Effector memory CD4-positive, alpha-beta T cell (primary cell): ENCODE data around the gene MYO10.

Experiments used
- DNase-seq, 3 donors: peaks; one replicate each; pipeline ENCODE4 v3.0.0-alpha.2; 2020
- H3K27ac ChIP-seq: 2 replicates; pipeline ENCODE4 v1.7.0; 2013; ENCODE audit warnings: mild to moderate bottlenecking, low read length, moderate library complexity; ENCODE audit not compliant: insufficient read depth, poor library complexity, severe bottlenecking
- H3K27me3 ChIP-seq: replicated peaks from 2 replicates; pipeline ENCODE4 v1.7.0; 2013; ENCODE audit warnings: mild to moderate bottlenecking, low read length; ENCODE audit not compliant: insufficient read depth, control insufficient read depth, poor library complexity, severe bottlenecking
- H3K36me3 ChIP-seq: 2 replicates; pipeline ENCODE4 v1.7.0; 2013; ENCODE audit warnings: mild to moderate bottlenecking, low read length, moderate library complexity; ENCODE audit not compliant: control insufficient read depth, insufficient read depth
- H3K4me1 ChIP-seq: 2 replicates; pipeline ENCODE4 v1.7.0; 2013; ENCODE audit warnings: low read length, mild to moderate bottlenecking; ENCODE audit not compliant: control insufficient read depth, insufficient read depth, poor library complexity, severe bottlenecking
- H3K4me3 ChIP-seq: 2 replicates; pipeline ENCODE4 v1.7.0; 2013; ENCODE audit warnings: low read length, low read depth, mild to moderate bottlenecking; ENCODE audit not compliant: insufficient read depth, poor library complexity, severe bottlenecking
- H3K9me3 ChIP-seq: 2 replicates; pipeline ENCODE4 v1.7.0; 2013; ENCODE audit warnings: mild to moderate bottlenecking, low read length, moderate library complexity; ENCODE audit not compliant: control insufficient read depth

Gene MYO10

DNA sequence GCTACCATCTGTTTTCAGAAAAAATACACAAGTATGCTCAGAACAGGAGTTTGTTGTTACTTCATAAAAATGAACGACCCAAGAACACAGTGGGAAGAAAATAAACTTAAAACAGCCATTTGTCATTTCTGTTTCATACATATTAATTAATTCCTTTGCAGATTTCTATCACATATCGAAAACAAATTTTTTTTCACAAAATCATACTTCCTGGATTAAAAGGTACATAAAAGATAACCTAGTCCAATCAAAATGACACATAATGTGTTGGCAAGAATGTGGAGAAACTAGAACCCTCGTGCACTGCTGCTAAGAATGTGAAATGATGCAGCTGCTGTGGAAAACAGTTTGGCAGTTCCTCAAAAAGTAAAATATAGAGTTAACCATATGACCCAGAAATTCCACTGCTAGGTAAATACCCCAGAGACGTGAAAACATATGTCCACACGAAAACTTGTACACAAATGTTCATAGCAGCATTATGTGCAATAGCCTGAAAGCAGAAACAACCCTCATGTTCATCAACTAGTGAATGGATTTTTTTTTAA lies 46.0 kb downstream of the MYO10 start:
- Histone ChIP-seq H3K27me3 (no peaks in the 10 kb centered on the region), H3K9me3 (no peaks in the 10 kb centered on the region), H3K4me1 (no peaks in the 10 kb centered on the region), H3K27ac (no peak overlapping the region), H3K36me3 (no peaks in the 10 kb centered on the region), H3K4me3 (no peak overlapping the region)
- no peak for DNase-seq

DNA sequence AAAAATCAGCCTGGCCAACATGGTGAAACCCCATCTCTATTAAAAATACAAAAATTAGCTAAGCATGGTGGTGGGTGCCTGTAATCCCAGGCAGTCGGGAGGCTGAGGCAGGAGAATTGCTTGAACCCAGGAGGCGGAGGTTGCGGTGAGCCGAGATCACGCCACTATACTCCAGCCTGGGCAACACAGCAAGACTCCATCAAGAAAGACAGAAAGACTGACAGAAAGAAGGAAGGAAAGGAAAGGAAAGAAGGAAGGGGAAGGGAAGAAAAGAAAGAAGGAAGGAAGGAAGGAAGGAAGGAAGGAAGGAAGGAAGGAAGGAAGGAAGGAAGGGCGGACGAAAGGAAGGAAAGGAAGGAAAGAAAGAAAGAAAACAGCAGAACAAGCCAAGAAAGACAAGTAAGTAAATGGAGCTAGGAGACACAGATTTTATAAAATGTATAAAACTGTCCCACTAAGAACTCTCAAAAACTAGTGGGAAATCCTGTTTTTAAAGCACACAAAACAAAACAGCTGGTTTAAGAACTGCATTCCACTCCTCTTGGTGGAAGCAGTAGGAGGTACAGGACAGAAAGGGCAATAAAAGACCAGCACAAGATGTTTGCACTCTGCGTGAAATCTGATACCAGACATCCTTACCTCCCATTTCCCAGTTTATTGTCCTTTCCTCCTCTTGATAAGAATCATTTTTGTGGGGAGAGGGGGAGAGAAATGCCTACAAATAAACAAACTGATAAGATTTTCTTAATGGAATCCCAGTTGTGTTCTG lies 46.7 kb downstream of the MYO10 start:
- Histone ChIP-seq H3K27me3 (no peaks in the 10 kb centered on the region), H3K27ac (no peak overlapping the region), H3K4me3 (no peak overlapping the region), H3K9me3 (no peaks in the 10 kb centered on the region), H3K36me3 (no peaks in the 10 kb centered on the region), H3K4me1 (no peaks in the 10 kb centered on the region)
- no peak for DNase-seq

DNA sequence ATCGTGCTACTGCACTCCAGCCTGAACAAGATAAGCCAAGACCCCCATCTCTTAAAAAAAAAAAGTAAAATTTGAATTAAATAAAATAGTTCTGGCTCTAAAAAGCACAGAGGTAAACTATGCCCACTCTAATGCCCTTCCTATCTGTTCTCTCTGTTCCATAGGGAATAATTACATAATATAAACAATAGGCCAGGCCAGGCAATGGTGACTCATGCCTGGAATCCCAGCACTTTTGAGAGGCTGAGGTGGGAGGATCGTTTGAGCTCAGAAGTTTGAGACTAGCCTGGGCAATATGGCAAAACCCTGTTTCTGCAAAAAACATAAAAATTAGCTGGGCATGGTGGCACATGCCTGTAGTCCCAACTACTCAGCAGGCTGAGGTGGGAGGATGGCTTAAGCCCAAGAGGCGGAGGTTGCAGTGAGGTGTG lies 47.4 kb downstream of the MYO10 start:
- Histone ChIP-seq H3K4me1 (no peaks in the 10 kb centered on the region), H3K27ac (no peak overlapping the region), H3K9me3 (no peaks in the 10 kb centered on the region), H3K4me3 (no peak overlapping the region), H3K27me3 (no peaks in the 10 kb centered on the region), H3K36me3 (no peaks in the 10 kb centered on the region)
- DNase-seq: no peak

DNA sequence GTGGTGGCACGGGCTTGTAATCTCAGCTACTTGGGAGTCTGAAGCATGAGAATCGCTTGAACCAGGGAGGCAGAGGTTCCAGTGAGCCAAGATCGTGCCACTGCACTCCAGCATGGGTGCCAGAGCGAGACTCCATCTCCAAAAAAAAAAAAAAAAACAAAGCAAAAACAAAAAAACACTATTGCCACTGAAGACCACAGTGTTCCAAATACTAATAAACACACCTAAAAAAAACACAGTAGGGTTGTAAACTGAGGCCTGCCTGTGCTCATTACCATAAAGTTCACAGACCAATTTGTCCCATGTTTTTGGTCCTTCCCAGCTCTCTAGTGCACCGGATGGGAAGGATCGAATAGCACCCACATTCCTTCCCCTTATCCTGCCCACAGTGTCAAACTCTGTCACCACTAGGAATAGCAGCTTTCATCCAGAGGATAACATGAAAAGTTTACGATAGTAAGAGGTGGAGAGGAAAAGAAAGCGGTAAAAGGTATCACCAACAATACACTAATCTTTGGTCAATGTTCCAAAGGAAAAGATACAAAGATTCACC lies 49.2 kb downstream of the MYO10 start:
- Histone ChIP-seq H3K4me1 (no peaks in the 10 kb centered on the region), H3K9me3 (no peaks in the 10 kb centered on the region), H3K27me3 (no peaks in the 10 kb centered on the region), H3K27ac (no peak overlapping the region), H3K36me3 (no peaks in the 10 kb centered on the region), H3K4me3 (no peak overlapping the region)
- no peak for DNase-seq

GRCh38 chr5:16886366-16886736 lies 49.7 kb downstream of the MYO10 start:
- H3K4me3 ChIP-seq: no peak overlapping the region
- no peaks in the 10 kb centered on the region for H3K4me1 ChIP-seq
- no peaks in the 10 kb centered on the region for H3K9me3 ChIP-seq
- no peaks in the 10 kb centered on the region for H3K36me3 ChIP-seq
- DNase-seq: no peak
- no peak overlapping the region for H3K27ac ChIP-seq
- no peaks in the 10 kb centered on the region for H3K27me3 ChIP-seq

DNA sequence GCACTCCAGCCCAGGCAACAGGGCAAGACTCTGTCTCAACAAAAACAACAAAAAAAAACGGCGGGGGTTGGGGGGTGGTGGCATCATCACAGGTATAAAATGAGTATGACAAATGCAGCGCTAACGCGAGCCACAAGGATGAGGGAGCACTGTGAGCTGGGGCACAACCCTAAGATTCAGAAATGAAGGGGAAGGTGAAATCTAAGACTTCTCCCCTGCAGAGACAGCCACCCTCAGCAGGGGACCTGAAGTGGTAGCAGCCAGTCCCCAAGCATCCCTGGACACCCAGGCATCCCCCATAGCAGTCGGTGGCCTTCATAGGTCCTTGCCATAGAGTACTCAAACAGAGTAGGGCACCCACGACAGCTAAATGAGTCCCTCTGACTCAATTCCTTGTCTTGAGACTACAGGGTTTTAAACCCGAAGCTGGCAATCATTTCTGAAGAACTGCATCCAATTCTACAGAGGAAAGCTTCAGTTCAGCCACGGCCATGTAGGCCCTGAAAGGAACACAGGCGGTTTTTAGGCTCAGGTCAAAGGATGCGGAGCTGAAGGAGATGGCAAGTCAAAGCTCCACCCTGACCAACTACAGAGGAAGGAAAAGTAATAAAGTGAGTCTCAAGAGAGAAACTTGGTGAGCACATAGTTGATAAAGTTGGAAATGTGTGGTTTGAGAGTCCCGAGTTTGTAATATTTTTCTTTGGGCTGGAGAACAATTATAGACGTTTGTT lies 50.3 kb downstream of the MYO10 start:
- no peaks in the 10 kb centered on the region for H3K9me3 ChIP-seq
- H3K27ac ChIP-seq: no peak overlapping the region
- H3K4me1 ChIP-seq: no peaks in the 10 kb centered on the region
- H3K4me3 ChIP-seq: no peak overlapping the region
- DNase-seq: no peak
- H3K27me3 ChIP-seq: no peaks in the 10 kb centered on the region
- H3K36me3 ChIP-seq: no peaks in the 10 kb centered on the region

DNA sequence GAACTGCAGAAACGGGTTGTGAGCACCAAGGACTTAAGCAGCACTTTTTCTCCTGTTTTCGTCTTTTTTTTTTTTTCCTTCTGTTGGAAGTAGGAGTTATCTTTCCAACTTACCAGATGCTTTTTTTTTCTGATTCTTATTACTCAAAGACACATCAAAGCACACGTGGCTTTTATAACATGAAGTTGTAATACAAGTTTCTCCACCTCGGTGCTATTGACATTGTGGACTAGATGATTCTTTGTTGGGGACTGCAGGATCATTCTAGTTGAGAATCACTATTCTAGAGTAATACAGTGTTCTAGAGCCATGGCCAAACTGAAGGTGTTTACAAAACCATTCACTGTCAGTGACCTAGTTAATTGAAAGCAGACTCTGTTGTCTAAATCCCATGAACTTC lies 51.5 kb downstream of the MYO10 start:
- Histone ChIP-seq H3K27me3 (no peaks in the 10 kb centered on the region), H3K4me1 (no peaks in the 10 kb centered on the region), H3K36me3 (no peaks in the 10 kb centered on the region), H3K4me3 (no peak overlapping the region), H3K9me3 (no peaks in the 10 kb centered on the region), H3K27ac (no peak overlapping the region)
- DNase-seq: no peak

DNA sequence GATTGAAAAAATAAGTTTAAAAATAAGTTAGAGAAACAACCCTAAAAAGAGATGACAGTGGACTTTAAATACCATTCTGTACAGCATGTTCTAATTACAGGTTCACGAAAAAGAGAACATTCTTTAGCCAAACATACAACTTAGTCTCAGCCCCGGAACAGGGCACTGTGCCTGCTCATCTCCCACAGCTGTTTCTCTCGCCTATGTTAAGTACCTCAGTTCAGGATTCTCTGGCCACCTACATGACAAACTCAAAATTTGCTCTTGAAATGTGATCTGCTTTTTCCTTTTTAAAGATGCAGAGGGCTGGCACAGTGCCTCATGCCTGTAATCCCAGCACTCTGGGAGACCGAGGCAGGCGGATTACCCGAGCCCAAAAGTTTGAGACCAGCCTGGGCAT lies 52.3 kb downstream of the MYO10 start:
- no peak for DNase-seq
- H3K4me3 ChIP-seq: no peak overlapping the region
- H3K27me3 ChIP-seq: no peaks in the 10 kb centered on the region
- H3K36me3 ChIP-seq: no peaks in the 10 kb centered on the region
- no peak overlapping the region for H3K27ac ChIP-seq
- H3K9me3 ChIP-seq: no peaks in the 10 kb centered on the region
- H3K4me1 ChIP-seq: no peaks in the 10 kb centered on the region

GRCh38 chr5:16883176-16883575 lies 52.9 kb downstream of the MYO10 start:
- no peak for DNase-seq
- no peaks in the 10 kb centered on the region for H3K9me3 ChIP-seq
- no peak overlapping the region for H3K4me3 ChIP-seq
- H3K36me3 ChIP-seq: no peaks in the 10 kb centered on the region
- H3K27ac ChIP-seq: no peak overlapping the region
- H3K4me1 ChIP-seq: no peaks in the 10 kb centered on the region
- H3K27me3 ChIP-seq: no peaks in the 10 kb centered on the region

DNA sequence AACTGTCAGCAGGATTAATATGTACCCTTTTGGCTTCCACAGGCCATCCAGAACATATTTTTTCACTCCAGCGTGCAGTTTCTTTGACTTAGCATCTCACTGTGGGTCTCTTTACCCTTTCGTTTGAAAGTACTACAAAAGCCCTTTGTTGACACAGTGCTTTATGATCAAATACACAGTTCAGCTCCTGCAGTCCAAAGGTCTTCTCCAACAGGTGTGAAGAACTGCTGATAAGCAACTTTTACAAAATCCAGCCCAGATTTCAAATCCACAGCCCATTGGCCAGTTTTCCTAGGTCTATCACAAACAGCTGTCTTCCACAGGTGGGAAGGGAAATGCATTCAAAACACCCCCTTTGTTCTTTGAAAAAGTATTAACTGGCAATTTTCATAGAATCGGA lies 54.8 kb downstream of the MYO10 start:
- no peak overlapping the region for H3K4me3 ChIP-seq
- H3K27me3 ChIP-seq: no peaks in the 10 kb centered on the region
- no peaks in the 10 kb centered on the region for H3K36me3 ChIP-seq
- no peak for DNase-seq
- no peaks in the 10 kb centered on the region for H3K4me1 ChIP-seq
- H3K27ac ChIP-seq: no peak overlapping the region
- H3K9me3 ChIP-seq: no peaks in the 10 kb centered on the region
